ENCODE measurements around the gene NPAS3.

The NPAS3 gene

DNA sequence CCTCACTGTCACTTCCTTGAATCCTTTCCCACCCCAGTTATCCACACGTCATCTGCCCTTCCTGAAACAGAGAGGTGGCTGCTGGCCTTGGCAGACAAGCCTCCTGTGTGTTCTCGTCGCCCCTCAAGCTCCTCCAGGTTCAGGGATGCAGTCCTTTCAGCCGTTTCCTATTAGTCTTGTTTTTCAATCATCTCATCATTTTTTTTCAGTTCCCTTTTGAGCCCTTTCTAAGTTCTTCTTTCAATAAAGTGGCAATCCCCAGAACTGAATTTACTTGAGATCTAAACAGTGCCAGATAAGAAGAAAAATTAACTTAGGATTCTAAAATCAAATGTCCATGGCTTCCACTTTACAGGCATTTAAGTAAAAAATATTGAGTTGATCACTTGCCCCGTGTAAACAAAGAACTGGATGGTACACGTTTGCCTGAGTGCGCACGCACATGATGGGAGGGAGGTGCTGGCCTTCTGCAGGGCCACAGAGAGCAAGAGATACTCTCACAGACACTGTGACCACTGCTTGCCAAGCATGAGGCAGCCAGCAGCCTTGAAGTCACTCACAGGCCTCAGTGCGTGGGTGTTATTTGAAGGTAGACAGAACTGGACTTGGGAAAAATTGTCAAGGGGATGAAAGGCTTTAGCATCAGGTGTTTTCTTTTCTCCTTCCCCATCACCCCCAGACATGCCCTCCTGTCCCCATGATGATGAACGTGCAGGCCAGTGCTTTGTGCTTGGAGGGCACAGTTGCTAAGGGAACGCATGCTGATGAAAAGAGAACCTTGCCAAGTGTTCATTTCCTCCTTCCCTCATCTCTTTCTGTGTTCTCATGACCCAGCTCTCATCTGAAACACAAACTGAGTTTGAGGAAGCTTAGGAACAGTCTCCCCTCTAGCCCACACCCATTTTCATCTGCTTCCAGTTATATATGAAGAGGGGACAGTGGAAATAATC, 603.9 kb downstream of the NPAS3 start:
- DNase-seq (ENCODE audit: low spot score), result no peak

DNA sequence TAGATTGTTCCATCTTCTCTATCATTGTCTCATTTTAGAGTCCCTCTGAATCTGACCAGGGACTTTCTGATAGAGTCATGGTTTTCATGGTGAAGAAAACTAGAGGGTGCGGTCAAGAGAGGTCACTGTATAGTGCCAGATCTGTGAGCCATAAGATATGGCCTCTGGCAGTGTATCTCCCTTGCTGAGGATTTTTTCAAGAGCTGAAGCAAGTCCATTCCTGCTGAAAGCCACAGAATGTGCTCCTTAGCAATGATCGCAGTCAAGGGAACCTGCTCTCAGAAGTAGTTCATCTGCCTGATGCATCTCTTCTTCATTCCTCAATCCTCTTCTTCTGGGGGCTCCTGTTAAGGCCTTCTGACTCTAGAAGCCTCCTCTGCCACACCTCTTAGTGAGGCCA, 607.0 kb downstream of the NPAS3 start:
- DNase-seq (ENCODE audit: low spot score), result no peak

DNA sequence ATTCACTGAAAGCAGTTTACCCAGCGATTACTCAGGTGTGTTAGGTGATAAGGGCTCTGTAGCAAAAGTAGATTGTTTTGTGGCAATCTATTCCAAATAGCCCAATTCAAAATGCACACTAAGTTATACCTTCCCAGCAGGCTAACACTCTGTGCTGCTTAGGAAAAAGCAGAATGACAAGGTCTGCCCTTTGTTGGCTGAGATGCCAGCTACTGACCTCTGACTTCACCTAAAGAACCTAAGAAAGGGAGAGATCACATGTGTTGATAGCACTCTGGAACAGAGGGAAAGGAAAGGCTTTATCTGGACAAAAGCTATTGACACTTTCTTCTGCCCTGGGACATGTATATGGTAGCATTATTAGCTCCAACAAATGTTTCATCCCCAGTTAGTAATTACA, 609.9 kb downstream of the NPAS3 start:
- DNase-seq (ENCODE audit: low spot score), result no peak

DNA sequence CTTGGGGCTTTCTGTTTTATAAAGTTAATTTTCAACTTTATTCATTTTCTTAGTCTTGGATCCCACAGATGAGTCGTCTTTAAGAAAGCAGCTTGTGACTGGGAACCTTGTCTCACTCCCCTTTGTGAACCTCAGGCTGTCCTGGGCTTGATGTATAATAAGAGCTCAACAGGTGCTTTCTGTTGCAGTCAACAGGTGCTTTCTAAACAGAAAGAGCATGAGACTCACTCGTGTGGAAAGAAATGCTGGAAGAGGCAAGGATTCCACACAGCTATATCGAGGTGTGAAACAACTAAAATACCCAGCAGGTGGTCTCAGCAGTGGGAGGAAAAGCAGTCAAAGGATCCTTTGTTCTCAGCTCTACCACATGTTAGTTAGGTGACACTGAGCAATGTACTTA, 613.3 kb downstream of the NPAS3 start:
- DNase-seq (ENCODE audit: low spot score), result no peak

DNA sequence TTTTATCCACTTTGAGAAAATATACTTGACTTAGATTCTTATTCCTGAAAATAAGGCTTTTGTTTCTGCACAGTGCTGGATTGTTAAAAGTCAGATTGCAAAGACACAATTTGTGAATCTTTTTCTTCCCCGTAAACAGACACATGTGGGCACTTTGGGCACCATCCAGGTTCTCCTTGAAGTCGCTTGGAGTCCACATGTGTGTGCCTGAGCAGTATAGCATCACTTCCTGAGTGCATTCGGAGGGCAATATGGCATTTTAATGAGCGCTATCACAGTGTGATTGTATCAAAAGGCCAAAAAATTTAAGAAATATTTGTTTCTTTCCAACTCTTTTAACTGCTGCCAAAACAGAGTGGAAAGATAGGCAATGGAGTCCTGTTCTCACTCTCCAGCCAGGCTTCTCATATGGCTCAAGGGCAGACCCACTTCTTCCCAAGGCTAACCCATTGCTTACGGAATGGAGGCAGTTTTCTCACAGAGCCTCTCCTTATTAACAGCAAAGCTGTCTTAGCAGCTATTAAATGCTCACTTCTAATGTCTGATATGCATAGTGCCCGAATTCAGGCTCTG, 615.1 kb downstream of the NPAS3 start:
- no peak for DNase-seq (ENCODE audit: low spot score)

DNA sequence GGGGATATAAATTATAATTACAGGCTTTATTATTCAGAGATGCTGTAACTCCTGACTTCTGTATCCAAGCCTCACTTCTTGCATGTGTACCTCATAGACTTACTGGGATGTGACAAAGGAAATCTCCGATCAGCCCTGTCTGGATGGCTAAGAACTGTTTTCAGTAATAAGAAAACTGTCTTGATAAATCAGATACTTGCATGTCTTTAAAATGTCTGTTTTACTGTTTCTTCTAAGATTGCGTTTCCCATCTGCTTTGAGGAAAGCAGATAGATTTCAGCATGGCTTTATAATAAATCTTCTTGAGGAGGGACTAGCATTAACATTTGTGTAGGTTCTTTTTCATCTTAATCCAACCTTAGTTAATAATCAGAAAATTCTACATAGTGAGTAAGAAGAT, 616.3 kb downstream of the NPAS3 start:
- no peak for DNase-seq (ENCODE audit: low spot score)

DNA sequence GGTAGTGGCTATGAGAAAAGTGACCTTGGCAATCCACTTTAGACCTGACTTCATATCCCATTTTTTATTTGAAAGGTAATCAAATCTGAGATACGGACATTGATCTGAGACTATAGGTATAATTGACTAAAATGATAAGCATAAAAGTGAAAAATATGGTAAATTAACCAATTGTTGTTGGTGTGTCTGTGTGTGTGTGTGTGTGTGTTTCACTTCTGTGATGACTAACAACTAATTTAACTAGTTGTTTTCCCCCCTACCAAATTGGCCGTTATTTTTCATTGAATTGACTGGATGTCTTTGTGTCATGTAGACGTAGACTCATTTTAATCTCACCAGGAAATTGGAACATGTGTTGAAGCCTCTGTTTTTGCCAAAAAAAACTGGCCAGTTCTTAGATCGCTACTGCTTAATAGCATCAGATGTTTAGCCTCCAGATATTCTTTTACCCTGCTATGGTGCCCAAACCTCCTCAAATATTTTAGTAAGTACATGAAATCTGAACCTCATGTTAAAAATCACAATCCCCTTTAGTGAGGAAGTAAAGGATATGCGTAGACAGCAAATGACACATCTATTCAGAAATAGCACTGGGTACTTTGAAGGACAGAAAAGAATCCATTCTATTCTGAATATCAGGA, 617.2 kb downstream of the NPAS3 start:
- DNase-seq (ENCODE audit: low spot score), result no peak

DNA sequence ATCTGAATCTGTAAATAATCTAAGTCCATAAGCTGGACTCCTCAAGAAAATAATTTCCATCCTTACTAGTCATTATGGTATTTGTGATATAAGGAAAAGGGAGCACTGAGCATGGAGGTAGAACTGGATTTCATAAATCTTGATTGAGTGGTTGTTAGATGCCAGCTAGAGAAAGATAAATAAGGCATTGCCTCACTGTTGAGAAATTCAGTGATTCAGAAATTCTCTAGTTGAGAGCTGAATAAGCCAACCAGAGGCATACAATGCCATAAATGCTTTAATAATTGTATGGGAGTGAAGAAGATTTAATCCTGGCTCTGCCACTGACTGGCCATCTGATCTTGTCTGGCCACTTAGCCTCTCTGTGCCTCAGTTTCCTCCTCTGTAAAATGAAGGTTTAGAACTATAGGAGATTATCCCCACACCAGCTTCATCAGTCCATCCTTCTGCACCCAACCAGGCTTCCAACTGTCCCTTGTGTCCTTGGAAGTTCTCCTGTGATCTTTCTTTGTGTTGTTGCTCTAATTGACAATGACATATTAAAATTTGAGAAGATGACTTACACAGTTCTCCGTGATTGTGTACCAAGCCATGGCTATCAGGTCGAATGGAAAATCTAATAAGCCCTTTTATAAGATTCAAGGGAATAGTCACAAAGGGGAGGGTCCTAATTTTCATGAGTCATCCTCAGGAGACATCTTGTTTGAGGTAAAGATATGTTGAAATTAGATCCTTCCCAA, 617.9 kb downstream of the NPAS3 start:
- peak; percentile 74 for DNase-seq (ENCODE audit: low spot score)

DNA sequence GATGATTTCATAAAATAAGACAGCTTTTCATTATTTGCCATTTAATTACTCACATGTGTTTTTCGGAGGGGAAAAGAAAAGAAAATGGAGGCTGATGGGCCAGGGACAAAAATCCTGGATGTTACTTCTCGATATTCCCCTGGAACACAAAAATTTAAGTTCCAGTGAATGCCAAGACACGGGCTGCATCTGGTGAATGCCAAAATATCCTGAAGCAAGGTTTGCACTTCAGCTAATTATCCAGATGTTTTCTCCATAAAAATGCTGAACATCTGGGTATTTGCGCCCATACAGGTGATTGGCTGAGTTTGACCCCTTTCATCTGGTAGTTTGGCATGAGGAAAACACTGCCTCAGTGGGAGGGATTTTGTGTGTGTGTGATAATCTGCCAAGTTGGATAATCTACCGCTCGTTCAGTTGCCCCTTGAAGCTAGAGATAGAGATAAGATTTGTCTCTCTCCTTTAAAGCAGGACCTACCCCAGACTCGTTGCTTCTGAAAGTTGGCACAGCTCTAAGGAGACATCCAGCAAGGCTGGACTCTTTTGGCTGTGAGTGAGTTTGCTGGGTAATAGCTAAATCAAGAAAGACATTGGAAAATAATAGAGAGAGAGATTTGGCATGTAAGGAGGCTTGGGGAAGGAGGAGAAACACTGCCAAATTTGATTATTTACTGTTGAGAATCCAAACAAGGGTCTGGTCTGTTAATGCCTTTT, 622.2 kb downstream of the NPAS3 start:
- DNase-seq (ENCODE audit: low spot score), result no peak

DNA sequence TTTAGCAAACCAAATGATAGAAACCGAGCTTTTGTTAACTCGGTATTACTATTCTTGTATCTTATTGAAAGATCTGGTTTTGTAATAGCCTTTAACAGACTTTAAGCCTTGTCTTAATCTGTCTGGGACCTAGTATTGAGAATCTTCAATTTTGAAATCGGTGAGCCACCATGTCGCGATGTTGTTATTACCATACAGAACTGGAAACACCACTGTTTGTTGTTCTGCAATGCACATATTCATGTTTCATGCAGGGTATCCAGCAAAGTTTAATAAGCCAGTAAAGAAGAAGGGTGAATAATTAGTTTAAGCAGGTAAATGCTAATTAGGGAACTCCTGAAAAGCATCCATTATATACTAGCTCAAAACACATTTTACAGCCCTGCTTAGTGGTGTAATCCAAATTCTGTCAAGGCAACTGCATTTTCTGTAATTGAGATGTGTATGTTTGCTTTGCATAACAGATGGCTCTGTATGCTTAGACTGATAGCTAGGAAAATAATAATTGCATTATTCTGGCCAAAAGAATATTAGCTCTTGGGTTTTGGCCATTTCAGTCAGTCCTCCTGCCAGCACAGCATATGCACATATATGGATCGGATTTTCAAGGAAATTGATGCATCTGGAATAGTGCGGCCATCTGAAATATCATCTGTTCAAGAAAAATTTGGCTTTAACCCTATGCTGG, 623.0 kb downstream of the NPAS3 start:
- DNase-seq (ENCODE audit: low spot score), result no peak

DNA sequence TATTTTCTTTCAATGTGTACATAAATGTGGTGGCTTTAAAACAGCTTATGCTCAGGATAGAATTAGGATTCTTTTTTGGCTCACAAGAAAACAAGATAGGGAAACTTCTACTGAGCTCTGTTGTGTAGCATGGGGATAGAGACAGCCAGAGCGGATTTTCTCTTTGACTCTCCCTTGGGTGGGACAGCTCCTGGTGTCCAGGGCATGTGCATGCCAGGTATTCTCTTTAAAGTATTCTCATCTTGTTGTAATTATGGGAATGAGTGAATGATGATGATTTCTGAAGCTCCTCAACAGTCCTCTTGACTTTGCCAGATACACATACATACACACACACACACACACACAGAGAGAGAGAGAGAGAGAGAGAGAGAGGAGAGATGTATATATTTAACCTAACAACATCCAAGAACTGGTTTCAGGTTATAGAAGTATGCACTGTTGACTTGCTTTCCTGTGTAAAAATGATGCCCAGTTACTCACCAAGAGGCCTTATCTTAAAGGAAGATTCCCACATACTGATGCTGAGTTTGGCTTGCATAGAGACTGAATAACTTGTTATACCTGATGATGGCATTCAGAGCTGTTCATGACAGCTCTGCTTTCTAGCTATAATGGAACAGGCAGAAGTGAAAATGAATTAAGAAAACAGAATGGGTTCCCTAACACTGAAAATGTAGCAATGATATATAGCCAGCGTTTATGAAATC, 624.7 kb downstream of the NPAS3 start:
- no peak for DNase-seq (ENCODE audit: low spot score)

DNA sequence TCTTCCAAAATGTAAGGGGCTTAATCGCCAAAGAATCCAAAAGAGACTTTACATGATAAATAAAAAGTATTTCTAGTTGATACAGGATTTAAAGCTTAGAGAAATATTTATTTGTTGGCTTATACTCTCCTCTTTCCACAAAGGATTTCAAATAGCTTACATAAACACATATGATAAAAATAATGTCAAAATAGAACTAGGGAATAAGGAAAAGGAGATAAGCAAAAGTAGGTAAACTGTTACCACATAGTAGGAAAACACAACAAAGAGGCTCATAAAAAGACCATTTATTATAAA, 625.2 kb downstream of the NPAS3 start:
- no peak for DNase-seq (ENCODE audit: low spot score)

DNA sequence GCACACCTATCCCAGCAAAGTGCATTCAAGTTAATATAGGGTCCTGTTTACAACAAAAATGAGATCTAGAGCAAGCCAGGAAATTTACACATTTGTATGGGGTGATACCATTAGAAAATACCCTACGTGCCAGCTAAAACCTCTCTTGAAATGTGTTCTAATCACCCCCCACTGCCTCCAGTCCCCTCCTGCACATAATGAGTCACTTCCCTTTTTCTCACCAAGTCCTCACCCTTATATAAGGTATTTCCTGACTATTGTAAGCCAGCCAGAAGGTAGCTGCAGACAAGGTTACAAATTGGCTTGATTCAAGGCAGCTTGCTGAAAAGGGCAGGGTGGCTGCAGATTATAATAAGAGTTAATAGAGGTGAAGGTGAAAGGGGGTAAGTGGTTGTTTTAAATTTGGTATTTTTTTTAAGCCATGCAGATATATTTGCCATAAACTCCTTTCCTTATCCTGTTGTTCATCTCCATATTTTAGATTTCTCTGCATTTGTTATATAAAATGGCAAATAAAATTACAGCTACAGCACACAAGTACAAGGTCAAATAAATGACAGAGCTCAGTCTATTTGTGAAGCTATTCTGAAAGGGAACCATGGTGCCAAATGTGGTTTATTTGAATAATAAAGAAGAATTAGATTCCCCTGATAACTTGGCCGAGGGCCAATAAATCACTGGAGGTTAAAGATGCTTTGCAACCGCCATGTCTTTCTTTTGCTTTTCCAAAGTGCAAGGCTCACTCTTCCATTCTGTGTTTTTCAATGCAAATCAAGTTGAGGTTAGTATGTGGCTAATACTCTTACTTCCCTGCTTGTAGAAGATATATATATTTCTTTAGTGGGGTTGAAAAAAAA, 626.3 kb downstream of the NPAS3 start:
- DNase-seq (ENCODE audit: low spot score), result no peak

DNA sequence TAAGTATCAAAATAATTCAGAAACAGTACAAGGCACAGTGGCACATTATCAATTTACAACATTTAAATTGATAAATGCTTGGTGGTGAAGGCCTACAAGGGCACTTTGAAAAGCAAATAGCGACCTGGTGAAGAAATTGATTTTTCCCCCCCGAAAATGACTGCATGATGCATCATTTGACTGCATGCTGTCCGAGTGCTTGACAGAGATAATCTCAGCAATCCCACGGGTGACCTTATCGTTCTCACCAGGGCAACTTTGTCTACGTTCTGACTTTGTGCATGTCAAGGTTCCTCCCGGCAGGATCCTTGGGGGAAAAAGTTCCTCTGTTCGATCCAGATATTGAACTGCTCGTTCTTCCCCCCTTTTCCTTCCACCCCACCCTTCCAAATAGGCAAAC, 627.4 kb downstream of the NPAS3 start:
- no peak for DNase-seq (ENCODE audit: low spot score)

DNA sequence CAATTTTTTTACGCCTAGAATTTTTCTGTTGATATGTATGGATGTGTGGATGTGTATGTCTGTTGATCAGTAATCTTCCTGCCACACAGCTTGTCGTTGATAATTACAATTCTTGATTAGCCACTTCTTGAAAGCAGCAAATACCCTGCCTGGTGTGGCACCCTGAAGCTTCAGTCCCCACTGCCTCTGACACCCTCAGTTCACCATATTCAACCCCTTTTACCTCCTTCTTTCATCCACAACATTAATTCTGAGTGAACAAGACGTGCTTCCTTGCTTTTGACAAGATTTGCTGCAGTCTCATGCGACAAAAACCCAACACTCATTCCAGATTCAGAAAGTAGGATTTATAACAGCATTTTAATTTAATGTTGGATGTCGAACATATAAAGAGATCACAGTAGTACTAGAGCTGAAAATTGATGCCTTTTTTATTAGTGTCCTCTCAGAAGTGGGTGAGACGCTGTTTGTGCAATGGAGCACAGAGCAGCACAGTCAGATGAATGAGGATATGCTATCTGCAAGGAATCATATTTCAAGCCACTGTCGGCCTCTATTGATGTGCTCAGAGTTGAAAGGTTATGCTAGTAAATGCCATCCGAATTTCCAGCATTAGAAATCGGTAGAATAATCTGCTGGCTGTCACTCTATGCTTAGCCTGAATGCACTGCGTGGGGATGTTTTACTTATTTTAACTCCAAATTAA, 628.5 kb downstream of the NPAS3 start:
- peak; percentile 25 for DNase-seq (ENCODE audit: low spot score)

DNA sequence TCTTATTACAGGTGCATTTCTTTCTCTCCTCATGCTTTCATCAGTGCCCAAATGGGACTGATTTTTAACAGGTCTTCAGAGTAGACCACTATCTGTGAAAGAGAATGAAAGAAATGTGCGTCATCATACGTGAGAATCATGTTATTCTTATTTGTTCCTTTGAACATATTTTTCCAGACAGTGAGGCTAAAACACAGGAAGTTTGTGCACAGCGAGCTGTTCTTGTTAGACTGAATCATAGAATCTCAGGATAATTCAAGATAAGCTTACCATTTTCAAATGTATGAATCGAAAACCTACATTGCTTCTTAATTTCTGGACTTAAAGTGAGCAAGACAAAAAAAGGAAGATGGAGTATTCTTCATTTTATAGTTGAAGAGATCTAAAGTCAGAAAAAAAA, 629.1 kb downstream of the NPAS3 start:
- DNase-seq (ENCODE audit: low spot score), result no peak

DNA sequence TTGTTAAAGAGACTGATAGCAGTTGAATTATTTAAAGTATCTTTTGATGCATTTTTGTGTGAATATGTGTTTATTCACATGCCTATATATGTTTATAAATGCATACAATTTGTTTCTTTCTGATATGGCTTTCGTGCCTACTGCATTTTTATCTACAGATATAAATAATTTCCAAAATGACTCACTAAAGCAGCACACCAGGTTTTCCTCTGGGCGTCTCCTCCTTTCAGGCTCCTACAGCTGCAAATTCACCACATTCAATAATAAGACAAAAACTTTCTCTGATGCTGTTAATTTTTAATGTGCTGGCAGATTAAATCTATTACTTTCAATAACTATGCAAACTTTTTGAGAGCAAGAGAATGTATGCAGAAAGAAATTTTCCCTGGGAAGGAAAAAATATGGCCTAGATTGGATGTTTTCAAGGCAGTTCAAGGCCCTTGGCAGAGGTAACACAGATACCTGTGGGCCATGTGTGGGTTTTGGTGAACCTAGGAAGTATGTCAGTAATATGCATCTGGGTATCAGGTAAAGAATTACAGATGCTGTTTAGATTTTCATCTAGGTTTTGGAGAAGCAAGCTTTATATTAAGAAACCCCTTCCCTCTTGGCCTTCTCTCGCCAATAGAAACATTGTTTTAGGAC, 630.4 kb downstream of the NPAS3 start:
- DNase-seq (ENCODE audit: low spot score), result no peak

Measured in SK-N-DZ (cell line).